IMR-90 (cell line): Measurements from ENCODE around the gene TEDC1. TPM values are rescaled to one million over a fixed set of nuclear protein-coding genes. Genes with fewer than 3 reads are reported as not detected.

Experiments used
- ATAC-seq: fragments of 200-7000 bp; cut with Tn5 transposase; 2 replicates; pipeline ENCODE4 v1.9.1; 2020; ENCODE audit warnings: low read depth, mild to moderate bottlenecking, moderate library complexity
- BruUV-seq: library from RNA; stranded (reverse); fragments of 400-500 nt; replicated peaks from 2 replicates; lab custom pipeline; 2021; lab: Mats Ljungman, UMichigan
- CTCF ChIA-PET: fragments of 300-600 bp; formaldehyde crosslinking; extraction: SDS; loops from one replicate; lab custom pipeline; 2021; ENCODE audit warnings: antibody characterized with exemption; lab: Yijun Ruan, JAX
- POLR2A ChIA-PET: fragments of 300-600 bp; sonication (Branson Sonifier 250); formaldehyde crosslinking; loops from one replicate; lab custom pipeline; 2022; ENCODE audit warnings: antibody characterized with exemption; ENCODE audit not compliant: unreplicated experiment; lab: Charles Lee
- DNase-seq: peaks from one replicate; pipeline ENCODE4 v3.0.0; 2013
- H2AFZ ChIP-seq: replicated peaks from 2 replicates; pipeline ENCODE3; 2013; ENCODE audit warnings: low read length, mild to moderate bottlenecking; ENCODE audit not compliant: poor library complexity
- H2AK5ac ChIP-seq: 2 replicates; pipeline ENCODE4 v1.6.1; 2013; ENCODE audit warnings: low read depth, low read length, inconsistent platforms
- H2AK9ac ChIP-seq: replicated peaks from 2 replicates; pipeline ENCODE3; 2013; ENCODE audit warnings: mild to moderate bottlenecking, low read depth, low read length, moderate library complexity; ENCODE audit not compliant: poor library complexity
- H2BK120ac ChIP-seq: 2 replicates; pipeline ENCODE4 v1.6.1; 2013; ENCODE audit warnings: low read depth, low read length, inconsistent platforms
- H2BK15ac ChIP-seq: 3 replicates; pipeline ENCODE4 v1.6.1; 2013; ENCODE audit warnings: low read depth, low read length, inconsistent platforms
- H2BK20ac ChIP-seq: 2 replicates; pipeline ENCODE4 v1.6.1; 2013; ENCODE audit warnings: low read depth, mild to moderate bottlenecking, inconsistent platforms, low read length, moderate library complexity
- H2BK5ac ChIP-seq: 2 replicates; pipeline ENCODE4 v1.6.1; 2013; ENCODE audit warnings: mild to moderate bottlenecking, low read depth, low read length, inconsistent platforms; ENCODE audit not compliant: poor library complexity, severe bottlenecking
- H3K14ac ChIP-seq: replicated peaks from 2 replicates; pipeline ENCODE4 v1.6.1; 2013; ENCODE audit warnings: low read depth, low read length, inconsistent platforms
- H3K18ac ChIP-seq: 2 replicates; pipeline ENCODE4 v1.6.1; 2013; ENCODE audit warnings: low read depth, low read length, control low read depth
- H3K23ac ChIP-seq: 2 replicates; pipeline ENCODE4 v1.6.1; 2013; ENCODE audit warnings: low read depth, low read length, inconsistent platforms
- H3K27ac ChIP-seq: 2 replicates; pipeline ENCODE4 v1.5.1; 2013; ENCODE audit warnings: mild to moderate bottlenecking, control low read depth, low read length; ENCODE audit not compliant: insufficient read depth
- H3K27me3 ChIP-seq: 2 replicates; pipeline ENCODE4 v1.6.1; 2013; ENCODE audit warnings: low read length; ENCODE audit not compliant: control insufficient read depth, insufficient read depth
- H3K36me3 ChIP-seq: 2 replicates; pipeline ENCODE4 v1.6.1; 2013; ENCODE audit warnings: low read length, mixed read lengths; ENCODE audit not compliant: control insufficient read depth, insufficient read depth
- H3K4ac ChIP-seq: 2 replicates; pipeline ENCODE4 v1.6.1; 2013; ENCODE audit warnings: low read depth, low read length, inconsistent platforms
- H3K4me1 ChIP-seq: 2 replicates; pipeline ENCODE4 v1.6.1; 2013; ENCODE audit warnings: low read length, mixed read lengths; ENCODE audit not compliant: control insufficient read depth, insufficient read depth
- H3K4me2 ChIP-seq: 2 replicates; pipeline ENCODE4 v1.6.1; 2013; ENCODE audit warnings: low read depth, mild to moderate bottlenecking, control low read depth, low read length, moderate library complexity
- H3K4me3 ChIP-seq: 2 replicates; pipeline ENCODE4 v1.5.1; 2013; ENCODE audit warnings: low read depth, mild to moderate bottlenecking, control low read depth, low read length, moderate library complexity; ENCODE audit not compliant: insufficient read depth
- H3K56ac ChIP-seq: 2 replicates; pipeline ENCODE4 v1.6.1; 2013; ENCODE audit warnings: low read length, inconsistent platforms; ENCODE audit not compliant: insufficient read depth; ENCODE audit errors: extremely low read depth
- H3K79me1 ChIP-seq, 2 experiments: 2 replicates each; pipeline ENCODE4 v1.6.1; 2013; ENCODE audit warnings: low read length in 2 of 2, inconsistent platforms in 1 of 2, low read depth in 1 of 2
- H3K9ac ChIP-seq: 2 replicates; pipeline ENCODE4 v1.6.1; 2013; ENCODE audit warnings: low read depth, low read length, control low read depth
- H3K9me1 ChIP-seq: 2 replicates; pipeline ENCODE4 v1.6.1; 2013; ENCODE audit warnings: low read length, inconsistent platforms; ENCODE audit not compliant: insufficient read depth
- H3K9me3 ChIP-seq: 2 replicates; pipeline ENCODE4 v1.6.1; 2013; ENCODE audit warnings: low read length; ENCODE audit not compliant: control insufficient read depth, insufficient read depth
- H4K20me1 ChIP-seq: 2 replicates; pipeline ENCODE4 v1.6.1; 2013; ENCODE audit warnings: low read length, inconsistent platforms; ENCODE audit not compliant: insufficient read depth
- H4K5ac ChIP-seq: 2 replicates; pipeline ENCODE4 v1.6.1; 2013; ENCODE audit warnings: mild to moderate bottlenecking, low read depth, low read length, control low read depth
- H4K8ac ChIP-seq, 2 experiments: 2 replicates each; pipeline ENCODE4 v1.6.1; 2013; ENCODE audit warnings: low read depth in 2 of 2, low read length in 2 of 2, control low read depth in 1 of 2, inconsistent platforms in 1 of 2
- H4K91ac ChIP-seq: 2 replicates; pipeline ENCODE4 v1.6.1; 2013; ENCODE audit warnings: low read depth, low read length, inconsistent platforms; ENCODE audit not compliant: insufficient read depth
- CEBPB ChIP-seq: IDR thresholded peaks from 2 replicates; pipeline ENCODE4 v1.6.1; 2012; ENCODE audit warnings: low read depth, low read length, improper control_type of control experiment
- CHD1 ChIP-seq: IDR thresholded peaks from 2 replicates; pipeline ENCODE4 v1.6.1; 2012; ENCODE audit warnings: low read depth, low read length, improper control_type of control experiment
- FOS ChIP-seq: fragments of 150-350 bp; IDR thresholded peaks from 2 replicates; pipeline ENCODE4 v1.6.1; 2016; ENCODE audit warnings: low read depth, low read length
- MAFK ChIP-seq: IDR thresholded peaks from 2 replicates; pipeline ENCODE4 v1.6.1; 2012; ENCODE audit warnings: low read depth, low read length, improper control_type of control experiment
- MAZ ChIP-seq: IDR thresholded peaks from 2 replicates; pipeline ENCODE4 v1.6.1; 2012; ENCODE audit warnings: low read depth, mild to moderate bottlenecking, low read length, improper control_type of control experiment, moderate library complexity, borderline replicate concordance
- MXI1 ChIP-seq: IDR thresholded peaks from 2 replicates; pipeline ENCODE4 v1.6.1; 2012; ENCODE audit warnings: low read depth, mild to moderate bottlenecking, low read length, moderate library complexity, borderline replicate concordance
- NFE2L2 ChIP-seq: fragments of 150-350 bp; IDR thresholded peaks from 2 replicates; pipeline ENCODE4 v1.6.1; 2016; ENCODE audit warnings: low read depth, mild to moderate bottlenecking, low read length
- RCOR1 ChIP-seq: IDR thresholded peaks from 2 replicates; pipeline ENCODE4 v1.6.1; 2012; ENCODE audit warnings: mild to moderate bottlenecking, low read length, improper control_type of control experiment; ENCODE audit not compliant: insufficient replicate concordance
- RFX5 ChIP-seq: IDR thresholded peaks from 2 replicates; pipeline ENCODE4 v1.8.0; 2012; ENCODE audit warnings: low read depth, mild to moderate bottlenecking, low read length, moderate library complexity
- SMC3 ChIP-seq: fragments of 150-350 bp; IDR thresholded peaks from 2 replicates; pipeline ENCODE4 v1.6.1; 2016; ENCODE audit warnings: low read depth, mild to moderate bottlenecking, antibody characterized with exemption, low read length, moderate library complexity
- WGBS, 2 experiments: methylation state at CpG; one replicate each; pipeline versions ENCODE4 v1.1.5 to v1.1.7; 2013; ENCODE audit warnings: missing lambda C conversion rate in 2 of 2; ENCODE audit not compliant: insufficient read length in 1 of 2; ENCODE audit errors: extremely low coverage in 2 of 2; 5-methylcytosine and 5-hydroxymethylcytosine counted together
- dilution Hi-C: fragments of 300-500 bp; cut with HindIII; formaldehyde crosslinking; loops from one replicate; pipeline ENCODE4 v1.14.3; 2018; ENCODE audit warnings: low sequenced_read_pairs; ENCODE audit not compliant: unreplicated experiment
- in situ Hi-C: fragments of 300-500 bp; cut with MboI; formaldehyde crosslinking; loops from 3 replicates; pipeline ENCODE4 v1.14.3; 2019; ENCODE audit warnings: low sequenced_read_pairs, inconsistent platforms, mixed read lengths
- intact Hi-C: fragments of 100-400 bp; cut with micrococcal nuclease; formaldehyde crosslinking; loops from 2 replicates; pipeline ENCODE4 v1.10.0; 2022
- polyA plus RNA-seq, 3 experiments: library from polyadenylated mRNA; depleted of rRNA; stranded (reverse); fragments of >200 nt; gene quantifications; 2 replicates each; pipeline ENCODE4 v1.2.3, GENCODE V29; 2012; ENCODE audit warnings: low replicate concordance in 1 of 3
- total RNA-seq: library from RNA; depleted of rRNA; stranded (reverse); fragments of >200 nt; gene quantifications from 2 replicates; pipeline ENCODE4 v1.2.3, GENCODE V29; 2012
- TF ChIP-seq, protein P1 (sequence below): fragments of 150-350 bp; IDR thresholded peaks from 2 replicates; pipeline ENCODE4 v1.6.1; 2016; ENCODE audit warnings: low read depth, mild to moderate bottlenecking, low read length, moderate library complexity, borderline replicate concordance
- TF ChIP-seq, protein P2 (sequence below): conservative IDR thresholded peaks from 2 replicates; pipeline ENCODE4 v1.5.1; 2012; ENCODE audit warnings: mild to moderate bottlenecking, low read depth, low read length, improper control_type of control experiment

Gene TEDC1
- total and polyA plus RNA-seq, 2 of the 4 experiments (the other 2 are of a cell fraction) = 5.7 to 6.4 TPM

DNA sequence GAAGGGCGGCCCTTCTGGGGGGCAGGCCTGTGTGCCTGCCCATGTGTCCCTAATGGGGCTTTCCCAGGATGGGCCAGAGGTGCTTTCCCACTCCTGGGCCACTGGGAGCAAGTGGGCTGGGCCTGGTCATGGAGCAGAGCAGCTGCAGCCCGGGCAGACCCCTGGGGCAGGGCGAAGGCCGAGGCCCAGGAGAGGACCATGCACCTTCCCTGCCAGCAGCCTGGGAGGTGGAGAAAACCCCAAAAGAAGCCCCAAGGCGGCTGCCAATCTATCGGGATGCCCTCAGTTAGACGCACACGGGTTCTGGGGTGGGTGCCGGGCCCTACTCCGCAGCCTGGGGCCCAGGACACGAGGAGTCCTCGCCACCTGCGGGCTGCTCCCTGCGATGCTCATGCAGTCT, 32.5 kb upstream of the TEDC1 start:
- Histone ChIP-seq H3K23ac (no peak overlapping the region), H3K56ac (no peak overlapping the region), H2BK20ac (no peak overlapping the region), H3K4me1 (no peaks in the 10 kb centered on the region), H4K20me1 (no peaks in the 10 kb centered on the region; the same call in 1 of the 2 replicates), H3K9ac (no peak overlapping the region), H3K18ac (no peak overlapping the region), H2BK120ac (no peak overlapping the region), H2BK5ac (no peak overlapping the region), H3K4ac (no peak overlapping the region), H3K4me3 (no peak overlapping the region), H3K9me3 (no peaks in the 10 kb centered on the region), H3K27ac (no peak overlapping the region), H2AFZ (no peak overlapping the region), H4K8ac (no peak overlapping the region), H3K9me1 (no peaks in the 10 kb centered on the region), H4K91ac (no peak overlapping the region), H2AK9ac (no peak overlapping the region), H2BK15ac (no peak overlapping the region), H3K4me2 (no peak overlapping the region), H3K36me3 (peaks cover 60% of the 10 kb centered on the region), H2AK5ac (no peak overlapping the region), H4K5ac (no peak overlapping the region), H3K27me3 (no peaks in the 10 kb centered on the region), H3K14ac (no peak overlapping the region), H3K79me1 (0 out of 4 replicates have a peak, but pooled peaks cover 0 to 5% of the 10 kb centered on the region in 2 experiments)
- dilution Hi-C loops = no loop called here
- ATAC-seq (no peak), DNase-seq (no peak)
- in situ Hi-C loops = no loop called here
- ChIA-PET POLR2A (no interaction called here), CTCF (interaction anchor here (1.0 kb wide), 1 partner anchor 10 kb away, joined by 4 read pairs; no protein-coding TSS in a partner anchor)
- BruUV-seq = no TSS peak
- TF ChIP-seq SMC3 (no peak), MXI1 (no peak), RCOR1 (no peak), CHD1 (no peak), MAZ (no peak), RFX5 (no peak), NFE2L2 (no peak), CEBPB (no peak), FOS (no peak), MAFK (no peak)
- TF ChIP-seq, protein P1, sequence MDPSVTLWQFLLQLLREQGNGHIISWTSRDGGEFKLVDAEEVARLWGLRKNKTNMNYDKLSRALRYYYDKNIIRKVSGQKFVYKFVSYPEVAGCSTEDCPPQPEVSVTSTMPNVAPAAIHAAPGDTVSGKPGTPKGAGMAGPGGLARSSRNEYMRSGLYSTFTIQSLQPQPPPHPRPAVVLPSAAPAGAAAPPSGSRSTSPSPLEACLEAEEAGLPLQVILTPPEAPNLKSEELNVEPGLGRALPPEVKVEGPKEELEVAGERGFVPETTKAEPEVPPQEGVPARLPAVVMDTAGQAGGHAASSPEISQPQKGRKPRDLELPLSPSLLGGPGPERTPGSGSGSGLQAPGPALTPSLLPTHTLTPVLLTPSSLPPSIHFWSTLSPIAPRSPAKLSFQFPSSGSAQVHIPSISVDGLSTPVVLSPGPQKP = no peak
- TF ChIP-seq, protein P2, sequence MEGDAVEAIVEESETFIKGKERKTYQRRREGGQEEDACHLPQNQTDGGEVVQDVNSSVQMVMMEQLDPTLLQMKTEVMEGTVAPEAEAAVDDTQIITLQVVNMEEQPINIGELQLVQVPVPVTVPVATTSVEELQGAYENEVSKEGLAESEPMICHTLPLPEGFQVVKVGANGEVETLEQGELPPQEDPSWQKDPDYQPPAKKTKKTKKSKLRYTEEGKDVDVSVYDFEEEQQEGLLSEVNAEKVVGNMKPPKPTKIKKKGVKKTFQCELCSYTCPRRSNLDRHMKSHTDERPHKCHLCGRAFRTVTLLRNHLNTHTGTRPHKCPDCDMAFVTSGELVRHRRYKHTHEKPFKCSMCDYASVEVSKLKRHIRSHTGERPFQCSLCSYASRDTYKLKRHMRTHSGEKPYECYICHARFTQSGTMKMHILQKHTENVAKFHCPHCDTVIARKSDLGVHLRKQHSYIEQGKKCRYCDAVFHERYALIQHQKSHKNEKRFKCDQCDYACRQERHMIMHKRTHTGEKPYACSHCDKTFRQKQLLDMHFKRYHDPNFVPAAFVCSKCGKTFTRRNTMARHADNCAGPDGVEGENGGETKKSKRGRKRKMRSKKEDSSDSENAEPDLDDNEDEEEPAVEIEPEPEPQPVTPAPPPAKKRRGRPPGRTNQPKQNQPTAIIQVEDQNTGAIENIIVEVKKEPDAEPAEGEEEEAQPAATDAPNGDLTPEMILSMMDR = no peak
- 75% methylated on average over 4 of the region's 14 CpGs; no CpG with 5 or more reads in 1 of the 2 experiments for WGBS, 2 experiments
- intact Hi-C loops = no loop called here
